Aorta (tissue), 5 donors: ENCODE results near the gene ACOX3. TPM values are rescaled to one million over a fixed set of nuclear protein-coding genes. Genes with fewer than 3 reads are reported as not detected.

Experiments
- ATAC-seq: fragments of 200-7000 bp; cut with Tn5 transposase; one replicate; pipeline ENCODE4 v1.9.1; 2022; ENCODE audit warnings: moderate library complexity; ENCODE audit not compliant: low FRiP score
- DNase-seq, 2 donors: peaks; one replicate each; pipeline ENCODE4 v3.0.0-alpha.2; 2020
- H3K27ac ChIP-seq, 2 donors: one replicate each; pipeline ENCODE4 v1.5.1; 2013; ENCODE audit warnings: low read length in 2 of 2, mild to moderate bottlenecking in 2 of 2, moderate library complexity in 2 of 2, control low read depth in 1 of 2, inconsistent platforms in 1 of 2, low read depth in 1 of 2
- H3K27me3 ChIP-seq, 2 donors: one replicate each; pipeline ENCODE4 v1.6.1; 2013; ENCODE audit warnings: control low read depth in 1 of 2, low read length in 1 of 2, mild to moderate bottlenecking in 1 of 2, moderate library complexity in 1 of 2; ENCODE audit not compliant: insufficient read depth in 2 of 2, control insufficient read depth in 1 of 2
- H3K36me3 ChIP-seq, 2 donors: one replicate each; pipeline ENCODE4 v1.6.1; 2013; ENCODE audit warnings: control low read depth in 1 of 2, low read length in 1 of 2, mild to moderate bottlenecking in 1 of 2; ENCODE audit not compliant: insufficient read depth in 2 of 2, control insufficient read depth in 1 of 2
- H3K4me1 ChIP-seq, 2 donors: one replicate each; pipeline ENCODE4 v1.6.1; 2013; ENCODE audit warnings: low read length in 2 of 2, control low read depth in 1 of 2, mild to moderate bottlenecking in 1 of 2, moderate library complexity in 1 of 2; ENCODE audit not compliant: insufficient read depth in 2 of 2, control insufficient read depth in 1 of 2
- H3K4me3 ChIP-seq, 2 donors: one replicate each; pipeline ENCODE4 v1.5.1; 2013; ENCODE audit warnings: low read length in 2 of 2, control low read depth in 1 of 2, mild to moderate bottlenecking in 1 of 2
- H3K9me3 ChIP-seq: one replicate; pipeline ENCODE4 v1.6.1; 2013; ENCODE audit warnings: mild to moderate bottlenecking, low read length; ENCODE audit not compliant: control insufficient read depth
- WGBS, 2 donors: extraction: QIAGEN DNeasy Blood & Tissue Kit; methylation state at CpG; one replicate each; pipeline ENCODE4 v1.1.7; 2013; 5-methylcytosine and 5-hydroxymethylcytosine counted together
- intact Hi-C, 2 donors: fragments of 100-400 bp; cut with DNase I; formaldehyde crosslinking; loops; one replicate each; pipeline versions ENCODE4 v1.14.2 to v1.15.0; 2022
- polyA plus RNA-seq, 2 donors: library from polyadenylated mRNA; stranded (reverse); fragments of 200-250 nt; gene quantifications; one replicate each; pipeline ENCODE4 v1.2.3, GENCODE V29; 2013
- total RNA-seq, 2 donors: library from RNA; stranded (reverse); fragmentation: NEBNext Ultra II Directional; extraction: Animal tissue kit (Norgen Biotek cat#: 25700); gene quantifications; one replicate each; pipeline ENCODE4 v1.2.1, GENCODE V29; 2021
- donor health status: healthy with polysubstance abuse.
- donor health status: Bipolar disorder and iron deficiency.
- donor health status: DM: no; HTN: no; CAD: no.
- donor health status: DM: no; HTN: no; CAD: no.
- donor health status: DM: yes; HTN: yes; CAD: no.

Gene ACOX3
- total and polyA plus RNA-seq, 4 donors, result 26.3 to 43.7 (median 35.6) TPM

- no peak overlapping the region for H3K27ac ChIP-seq
- WGBS, 2 donors, result 89 to 96% methylated on average over 13 of the region's 13 CpGs
- H3K27me3 ChIP-seq, result no peaks in the 10 kb centered on the region
- no peaks in the 10 kb centered on the region for H3K36me3 ChIP-seq
- no peaks in the 10 kb centered on the region for H3K4me1 ChIP-seq
- H3K9me3 ChIP-seq, result no peaks in the 10 kb centered on the region
- ATAC-seq, result no peak
- DNase-seq, result peak in 1 of 2 donors; percentile 39
- H3K4me3 ChIP-seq, result no peak overlapping the region
- intact Hi-C loops, result no loop called here
Measured at GRCh38 chr4:8369426-8370105, 71.0 kb downstream of the ACOX3 start.

GRCh38 chr4:8368998-8369397 lies 71.5 kb downstream of the ACOX3 start:
- H3K9me3 ChIP-seq, result no peaks in the 10 kb centered on the region
- DNase-seq (peak; percentile 33 to 52), ATAC-seq (no peak)
- intact Hi-C loops, result no loop called here
- H3K27ac ChIP-seq, result no peak overlapping the region
- no peak overlapping the region for H3K4me3 ChIP-seq
- H3K4me1 ChIP-seq, result no peaks in the 10 kb centered on the region
- H3K27me3 ChIP-seq, result no peaks in the 10 kb centered on the region
- no peaks in the 10 kb centered on the region for H3K36me3 ChIP-seq
- 95 to 97% methylated on average over 12 of the region's 12 CpGs for WGBS, 2 donors

DNA sequence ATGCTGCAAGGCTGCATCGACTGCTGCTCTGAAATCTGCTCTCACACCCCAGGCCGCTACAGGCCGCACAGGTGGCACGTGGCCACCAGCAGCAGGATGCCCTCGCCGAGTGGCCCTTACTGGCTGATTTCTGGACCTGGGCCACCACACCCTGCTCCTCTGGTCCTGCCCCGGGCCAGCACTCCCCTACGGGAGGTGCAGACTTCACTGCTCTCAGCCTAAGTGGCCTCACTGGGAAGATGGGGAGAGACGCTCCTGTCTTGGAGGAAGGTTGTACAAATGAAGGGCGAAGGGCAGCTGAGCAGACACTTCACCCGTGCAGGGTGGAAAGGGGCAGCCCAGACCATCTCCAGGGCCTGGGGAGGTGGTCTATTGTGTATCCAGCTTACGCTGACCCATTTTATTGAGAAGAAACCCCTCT lies 72.5 kb downstream of the ACOX3 start:
- intact Hi-C loops, result no loop called here
- H3K4me3 ChIP-seq, result no peak overlapping the region
- H3K9me3 ChIP-seq, result no peaks in the 10 kb centered on the region
- no peak for ATAC-seq
- no peak overlapping the region for H3K27ac ChIP-seq
- peaks cover 0 to 3% of the 10 kb centered on the region in 2 donors for H3K4me1 ChIP-seq
- peak; percentile 40 to 68 for DNase-seq
- no peaks in the 10 kb centered on the region for H3K36me3 ChIP-seq
- 87 to 89% methylated on average over 12 of the region's 12 CpGs for WGBS, 2 donors
- no peaks in the 10 kb centered on the region for H3K27me3 ChIP-seq

DNA sequence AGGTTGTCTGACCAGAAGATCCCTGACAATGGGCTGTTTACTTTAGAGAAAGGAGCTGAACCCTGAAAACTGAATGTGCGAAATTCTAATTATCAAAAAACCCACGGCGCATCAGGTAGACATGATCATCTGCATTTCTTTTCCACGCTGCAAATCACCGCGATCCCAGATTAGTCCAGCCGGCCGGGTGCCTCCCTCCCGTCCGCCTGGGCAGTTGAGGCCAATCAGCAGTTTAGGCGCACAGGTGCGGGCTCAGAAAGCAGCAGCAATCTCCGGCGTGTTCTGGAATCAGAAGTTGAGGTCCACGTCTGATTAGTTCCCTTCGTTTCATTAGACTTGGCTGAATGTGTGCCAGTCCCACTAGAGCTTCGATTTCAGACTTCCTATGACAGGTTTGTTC lies 73.9 kb downstream of the ACOX3 start:
- H3K27me3 ChIP-seq, result no peaks in the 10 kb centered on the region
- ATAC-seq, result no peak
- no peaks in the 10 kb centered on the region for H3K36me3 ChIP-seq
- 86 to 89% methylated on average over 17 of the region's 17 CpGs for WGBS, 2 donors
- intact Hi-C loops, result no loop called here
- H3K4me1 ChIP-seq, result peaks cover 0 to 3% of the 10 kb centered on the region in 2 donors
- no peaks in the 10 kb centered on the region for H3K9me3 ChIP-seq
- no peak overlapping the region for H3K27ac ChIP-seq
- no peak overlapping the region for H3K4me3 ChIP-seq
- peak in 1 of 2 donors; percentile 30 for DNase-seq

- Histone ChIP-seq H3K9me3 (no peaks in the 10 kb centered on the region), H3K4me3 (no peak overlapping the region), H3K4me1 (peaks cover 0 to 3% of the 10 kb centered on the region in 2 donors), H3K36me3 (no peaks in the 10 kb centered on the region), H3K27ac (no peak overlapping the region), H3K27me3 (no peaks in the 10 kb centered on the region)
- ATAC-seq (no peak), DNase-seq (peak in 1 of 2 donors; percentile 55)
- 85 to 90% methylated on average over 11 of the region's 11 CpGs for WGBS, 2 donors
- intact Hi-C loops, result no loop called here
Measured at GRCh38 chr4:8365951-8366350, 74.6 kb downstream of the ACOX3 start.

DNA sequence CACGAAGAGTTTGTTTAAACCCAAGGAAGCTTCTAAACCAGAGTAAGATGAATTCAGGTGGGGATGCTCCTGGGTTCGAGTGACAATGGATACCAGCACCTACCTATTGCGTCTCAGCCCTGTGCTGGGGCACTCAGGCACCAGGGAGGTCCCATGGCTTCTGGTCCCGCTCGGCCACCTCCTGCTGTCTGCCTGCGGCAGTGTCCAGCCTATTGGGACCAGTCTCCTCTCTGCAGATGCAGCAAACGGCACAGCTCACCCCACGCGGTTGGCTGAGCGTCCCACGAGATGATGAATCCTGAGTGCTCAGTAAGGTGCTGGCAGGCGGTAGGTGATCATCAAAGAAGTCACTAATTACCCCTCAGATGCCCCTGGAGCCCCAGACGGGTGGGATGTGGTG lies 75.2 kb downstream of the ACOX3 start:
- WGBS, 2 donors, result 90 to 93% methylated on average over 13 of the region's 13 CpGs
- Histone ChIP-seq H3K36me3 (no peaks in the 10 kb centered on the region), H3K27ac (no peak overlapping the region), H3K27me3 (no peaks in the 10 kb centered on the region), H3K9me3 (no peaks in the 10 kb centered on the region), H3K4me3 (no peak overlapping the region), H3K4me1 (peaks cover 0 to 3% of the 10 kb centered on the region in 2 donors)
- ATAC-seq, result no peak
- DNase-seq, result peak; percentile 13 to 32
- intact Hi-C loops, result no loop called here

GRCh38 chr4:8364848-8365350 lies 75.6 kb downstream of the ACOX3 start:
- H3K4me3 ChIP-seq, result no peak overlapping the region
- WGBS, 2 donors, result 96 to 97% methylated on average over 12 of the region's 12 CpGs
- no peak for ATAC-seq
- H3K27ac ChIP-seq, result no peak overlapping the region
- no peaks in the 10 kb centered on the region for H3K27me3 ChIP-seq
- H3K36me3 ChIP-seq, result no peaks in the 10 kb centered on the region
- intact Hi-C loops, result no loop called here
- peaks cover 0 to 3% of the 10 kb centered on the region in 2 donors for H3K4me1 ChIP-seq
- peak in 1 of 2 donors; percentile 39 for DNase-seq
- no peaks in the 10 kb centered on the region for H3K9me3 ChIP-seq

DNA sequence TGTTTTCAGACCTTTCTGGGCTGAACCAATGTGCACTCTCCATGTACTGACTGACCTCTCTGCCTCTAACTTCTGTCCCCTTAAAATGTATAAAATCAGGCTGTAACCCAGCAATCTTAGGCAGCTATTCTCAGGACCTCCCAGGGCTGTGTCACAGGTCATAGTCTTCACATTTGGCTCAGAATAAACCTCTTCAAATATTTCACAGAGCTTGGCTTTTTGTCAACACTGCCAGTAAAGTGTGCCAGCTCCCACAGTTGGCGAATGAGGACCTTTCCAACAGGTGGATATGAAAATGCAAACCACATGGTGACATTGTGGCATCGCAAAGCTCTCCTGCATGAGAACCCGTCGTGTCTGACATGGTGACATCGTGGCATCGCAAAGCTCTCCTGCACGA lies 76.4 kb downstream of the ACOX3 start:
- Histone ChIP-seq H3K4me1 (peaks cover 0 to 3% of the 10 kb centered on the region in 2 donors), H3K4me3 (no peak overlapping the region), H3K36me3 (no peaks in the 10 kb centered on the region), H3K27ac (no peak overlapping the region), H3K27me3 (no peaks in the 10 kb centered on the region), H3K9me3 (no peaks in the 10 kb centered on the region)
- intact Hi-C loops, result no loop called here
- 84 to 87% methylated on average over 7 of the region's 7 CpGs for WGBS, 2 donors
- DNase-seq, result peak in 1 of 2 donors; percentile 7
- ATAC-seq, result no peak

DNA sequence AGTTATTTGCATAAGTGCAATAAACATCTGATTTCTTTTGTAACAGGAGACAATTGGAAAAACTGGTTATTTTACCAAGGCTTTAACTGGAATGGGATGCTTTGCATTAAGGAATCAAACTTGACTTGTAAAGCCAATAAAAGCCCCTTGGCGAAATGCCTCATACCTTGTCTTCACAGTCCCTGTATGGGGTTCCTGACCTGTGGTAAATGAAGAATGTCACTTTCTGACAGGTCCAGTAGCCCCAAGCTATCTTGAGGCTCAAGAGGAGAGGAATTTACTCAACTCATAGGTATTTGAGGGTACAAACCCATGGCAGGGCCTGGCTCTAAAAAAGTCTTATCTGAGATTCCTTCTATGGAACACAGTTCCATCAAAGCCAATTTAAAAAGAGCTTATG lies 78.0 kb downstream of the ACOX3 start:
- Histone ChIP-seq H3K4me3 (no peak overlapping the region), H3K4me1 (peaks cover 0 to 3% of the 10 kb centered on the region in 2 donors), H3K36me3 (no peaks in the 10 kb centered on the region), H3K27me3 (no peaks in the 10 kb centered on the region), H3K9me3 (no peaks in the 10 kb centered on the region), H3K27ac (no peak overlapping the region)
- DNase-seq (no peak), ATAC-seq (no peak)
- intact Hi-C loops, result no loop called here
- 15 to 27% methylated on average over 1 of the region's 1 CpG for WGBS, 2 donors
